Measurements from ENCODE around the gene ZNF837.
"Not testable (repeated sequence)": the region's sequence is repeated elsewhere in the genome, so short reads cannot be mapped to it uniquely, and the experiment has no call there.

The ZNF837 gene

GRCh38 chr19:58380662-58381459 is at the start of gene ZNF837:
TSS of gene ZNF837 (minus strand) at chr19:58381030. CDS start at chr19:58369332, 11,698 bp downstream.
- DNase-seq: peak; percentile 97

- DNase-seq: no peak
Observed at GRCh38 chr19:58429745-58430144, 48.9 kb upstream of the ZNF837 start.

- no peak for DNase-seq
Observed at GRCh38 chr19:58428617-58429016, 47.8 kb upstream of the ZNF837 start.

- DNase-seq: no peak
Observed at GRCh38 chr19:58417071-58417470, 36.2 kb upstream of the ZNF837 start.

GRCh38 chr19:58416604-58417003 is 35.8 kb upstream of the ZNF837 start:
- DNase-seq: no peak

- DNase-seq: no peak
Observed at GRCh38 chr19:58409010-58409790, 28.4 kb upstream of the ZNF837 start.

- peak; percentile 93 for DNase-seq
Observed at GRCh38 chr19:58408152-58409009, 27.6 kb upstream of the ZNF837 start, which contains the start of gene ZNF584. TSS of gene ZNF584 (plus strand) at chr19:58408649. CDS start at chr19:58409148, 499 bp downstream.

GRCh38 chr19:58407658-58408151 is 26.9 kb upstream of the ZNF837 start:
- no peak for DNase-seq

GRCh38 chr19:58406818-58407657 is 26.2 kb upstream of the ZNF837 start:
- no peak for DNase-seq

GRCh38 chr19:58403920-58404478 is 23.2 kb upstream of the ZNF837 start:
- DNase-seq: not testable (repeated sequence)

- DNase-seq: no peak
Observed at GRCh38 chr19:58401840-58402421, 21.1 kb upstream of the ZNF837 start.

GRCh38 chr19:58400916-58401839 is 20.3 kb upstream of the ZNF837 start:
- peak; percentile 99 for DNase-seq

- no peak for DNase-seq
Observed at GRCh38 chr19:58400316-58400915, 19.6 kb upstream of the ZNF837 start.

GRCh38 chr19:58399903-58400302 is 19.1 kb upstream of the ZNF837 start:
- no peak for DNase-seq

- no peak for DNase-seq
Observed at GRCh38 chr19:58398545-58398944, 17.7 kb upstream of the ZNF837 start.

- no peak for DNase-seq
Observed at GRCh38 chr19:58398087-58398486, 17.3 kb upstream of the ZNF837 start.

GRCh38 chr19:58397533-58398037 is 16.8 kb upstream of the ZNF837 start:
- no peak for DNase-seq

- DNase-seq: no peak
Observed at GRCh38 chr19:58396691-58397532, 16.1 kb upstream of the ZNF837 start.

Data from activated gamma-delta T cell treated with Interleukin-2 at 50 U/mL for 16 hours (primary cell).